ENCODE measurements around the gene PDZRN3. TPM values are rescaled to one million over a fixed set of nuclear protein-coding genes. Genes with fewer than 3 reads are reported as not detected.

PDZRN3 gene
- total RNA-seq, 1 donor from 2014 or later = 3.4 TPM

- Histone ChIP-seq H3K9ac (no peak overlapping the region), H4K20me1 (ENCODE audit: low read depth) (no peaks in the 10 kb centered on the region), H3K27ac (no peak overlapping the region), H3K4me3 (no peak overlapping the region), H3K79me2 (ENCODE audit: low read depth) (no peaks in the 10 kb centered on the region), H3K4me1 (peaks cover 12% of the 10 kb centered on the region), H3K36me3 (no peaks in the 10 kb centered on the region), H2AFZ (replicated peaks) (no peak overlapping the region), H3K27me3 (no peaks in the 10 kb centered on the region), H3K4me2 (no peak overlapping the region), H3K9me3 (ENCODE audit: low read depth) (no peaks in the 10 kb centered on the region), H3F3A (ENCODE audit: low read depth) (peaks cover 4% of the 10 kb centered on the region)
- DNase-seq (ENCODE audit: low spot score) = no peak
- Mint-ChIP-seq H3K4me3 (no peak overlapping the region), H3K9me3 (no peaks in the 10 kb centered on the region), H3K36me3 (no peaks in the 10 kb centered on the region), H3K27ac (no peak overlapping the region), H3K27me3 (ENCODE audit: insufficient read depth, low read depth) (no peaks in the 10 kb centered on the region), H3K4me1 (peaks cover 10% of the 10 kb centered on the region)
- TF ChIP-seq EZH2 (IDR thresholded peaks at IDR 0.05) = no peak
- no peak for TF ChIP-seq CTCF (IDR thresholded peaks at IDR 0.05)
- no peak for TF ChIP-seq EZH2phosphoT487 (IDR thresholded peaks at IDR 0.05)
Measured at GRCh38 chr3:73415118-73415517, 209.6 kb downstream of the PDZRN3 start.

GRCh38 chr3:73413619-73414018 is 211.1 kb downstream of the PDZRN3 start:
- Mint-ChIP-seq H3K36me3 (no peaks in the 10 kb centered on the region), H3K4me3 (no peak overlapping the region), H3K9me3 (no peaks in the 10 kb centered on the region), H3K27ac (peak overlapping the region; percentile 16), H3K4me1 (peaks cover 3% of the 10 kb centered on the region), H3K27me3 (ENCODE audit: insufficient read depth, low read depth) (no peaks in the 10 kb centered on the region)
- TF ChIP-seq CTCF (IDR thresholded peaks at IDR 0.05) = no peak
- TF ChIP-seq EZH2 (IDR thresholded peaks at IDR 0.05) = no peak
- no peak for TF ChIP-seq EZH2phosphoT487 (IDR thresholded peaks at IDR 0.05)
- Histone ChIP-seq H3K36me3 (no peaks in the 10 kb centered on the region), H3F3A (ENCODE audit: low read depth) (no peaks in the 10 kb centered on the region), H3K27ac (no peak overlapping the region), H3K27me3 (no peaks in the 10 kb centered on the region), H3K9ac (no peak overlapping the region), H4K20me1 (ENCODE audit: low read depth) (no peaks in the 10 kb centered on the region), H3K4me3 (no peak overlapping the region), H3K79me2 (ENCODE audit: low read depth) (no peaks in the 10 kb centered on the region), H3K4me1 (peaks cover 6% of the 10 kb centered on the region), H2AFZ (replicated peaks) (no peak overlapping the region), H3K9me3 (ENCODE audit: low read depth) (no peaks in the 10 kb centered on the region), H3K4me2 (no peak overlapping the region)
- DNase-seq (ENCODE audit: low spot score) = no peak

GRCh38 chr3:73411993-73412392 is 212.7 kb downstream of the PDZRN3 start:
- H3K4me1 ChIP-seq = no peaks in the 10 kb centered on the region
- no peaks in the 10 kb centered on the region for H3K36me3 ChIP-seq
- no peak overlapping the region for H3K4me3 ChIP-seq
- no peaks in the 10 kb centered on the region for H3K4me1 Mint-ChIP-seq
- DNase-seq (ENCODE audit: low spot score) = no peak
- H3K36me3 Mint-ChIP-seq = no peaks in the 10 kb centered on the region
- no peak overlapping the region for H3K27ac Mint-ChIP-seq
- no peak overlapping the region for H3K4me3 Mint-ChIP-seq
- no peaks in the 10 kb centered on the region for H3F3A ChIP-seq (ENCODE audit: low read depth)
- H4K20me1 ChIP-seq (ENCODE audit: low read depth) = no peaks in the 10 kb centered on the region
- H3K27ac ChIP-seq = no peak overlapping the region
- no peaks in the 10 kb centered on the region for H3K9me3 Mint-ChIP-seq
- H3K4me2 ChIP-seq = no peak overlapping the region
- no peaks in the 10 kb centered on the region for H3K27me3 Mint-ChIP-seq (ENCODE audit: insufficient read depth, low read depth)
- H3K9me3 ChIP-seq (ENCODE audit: low read depth) = no peaks in the 10 kb centered on the region
- H3K79me2 ChIP-seq (ENCODE audit: low read depth) = no peaks in the 10 kb centered on the region
- H2AFZ ChIP-seq (replicated peaks) = no peak overlapping the region
- H3K9ac ChIP-seq = no peak overlapping the region
- no peaks in the 10 kb centered on the region for H3K27me3 ChIP-seq
- TF ChIP-seq CTCF (IDR thresholded peaks at IDR 0.05) = no peak
- TF ChIP-seq EZH2 (IDR thresholded peaks at IDR 0.05) = no peak
- no peak for TF ChIP-seq EZH2phosphoT487 (IDR thresholded peaks at IDR 0.05)
